Mesodermal cell (in vitro differentiated cells): Measurements from ENCODE around the gene GPX6. TPM values are rescaled to one million over a fixed set of nuclear protein-coding genes. Genes with fewer than 3 reads are reported as not detected.
"Not testable (repeated sequence)": the region's sequence is repeated elsewhere in the genome, so short reads cannot be mapped to it uniquely, and the experiment has no call there.

Source experiments
- H3K27ac ChIP-seq: 2 replicates; pipeline ENCODE4 v1.7.0; 2013; ENCODE audit warnings: mild to moderate bottlenecking, low read depth, low read length, moderate library complexity; ENCODE audit not compliant: severe bottlenecking
- H3K36me3 ChIP-seq: 2 replicates; pipeline ENCODE4 v1.7.1; 2013; ENCODE audit warnings: mild to moderate bottlenecking, low read length, moderate library complexity; ENCODE audit not compliant: control insufficient read depth, insufficient read depth
- H3K4me1 ChIP-seq: one replicate; pipeline ENCODE4 v1.7.1; 2013; ENCODE audit warnings: mild to moderate bottlenecking, low read length; ENCODE audit not compliant: insufficient read depth, control insufficient read depth, poor library complexity, severe bottlenecking
- H3K4me3 ChIP-seq: 2 replicates; pipeline ENCODE4 v1.7.0; 2013; ENCODE audit warnings: low read length, control low read depth, mild to moderate bottlenecking; ENCODE audit not compliant: insufficient read depth, poor library complexity, severe bottlenecking; ENCODE audit errors: extremely low read depth
- H3K9me3 ChIP-seq: 2 replicates; pipeline ENCODE4 v1.7.1; 2013; ENCODE audit warnings: mild to moderate bottlenecking, low read length, moderate library complexity; ENCODE audit not compliant: control insufficient read depth
- WGBS, 2 experiments: methylation state at CpG; one replicate each; pipeline ENCODE4 v1.1.5; 2013; ENCODE audit warnings: missing lambda C conversion rate in 2 of 2; ENCODE audit not compliant: insufficient coverage in 2 of 2; 5-methylcytosine and 5-hydroxymethylcytosine counted together
- polyA plus RNA-seq, 2 experiments: library from polyadenylated mRNA; stranded (reverse); fragments of 50-300 nt; gene quantifications; one replicate each; pipeline ENCODE4 v1.2.3, GENCODE V29; 2013

The GPX6 gene
- not detected for polyA plus RNA-seq (2013, experiment 1 of 2)
- not detected for polyA plus RNA-seq (2013, experiment 2 of 2)

- Histone ChIP-seq H3K4me3 (no peak within 1 kb of the TSS), H3K4me1 (no peaks in the 10 kb centered on the region), H3K36me3 (no peaks in the 10 kb centered on the region), H3K27ac (no peak within 1 kb of the TSS), H3K9me3 (no peaks in the 10 kb centered on the region)
- 70 to 89% methylated on average over 2 to 4 of the region's 4 CpGs for whole genome bisulfite sequencing, 2 experiments
These were observed at the start of gene GPX6 for GRCh38 chr6:28515676-28516075. TSS of gene GPX6 (minus strand) at chr6:28515793. CDS start at chr6:28515743, 50 bp downstream.

- WGBS, 2 experiments = 50 to 60% methylated on average over 1 of the region's 3 CpGs
- no peak overlapping the region for H3K27ac ChIP-seq
- H3K4me3 ChIP-seq = no peak overlapping the region
- no peaks in the 10 kb centered on the region for H3K4me1 ChIP-seq
- no peaks in the 10 kb centered on the region for H3K9me3 ChIP-seq
- no peaks in the 10 kb centered on the region for H3K36me3 ChIP-seq
These were observed 48.0 kb upstream of the GPX6 start for GRCh38 chr6:28563430-28564095.

GRCh38 chr6:28558629-28559028 is 43.0 kb upstream of the GPX6 start:
- Histone ChIP-seq H3K36me3 (no peaks in the 10 kb centered on the region), H3K4me1 (no peaks in the 10 kb centered on the region), H3K4me3 (no peak overlapping the region), H3K27ac (no peak overlapping the region), H3K9me3 (no peaks in the 10 kb centered on the region)
- 20 to 87% methylated on average over 1 to 3 of the region's 3 CpGs for WGBS, 2 experiments

- H3K36me3 ChIP-seq = no peaks in the 10 kb centered on the region
- H3K27ac ChIP-seq = no peak overlapping the region
- H3K4me3 ChIP-seq = no peak overlapping the region
- 40 to 80% methylated on average over 1 of the region's 2 CpGs for WGBS, 2 experiments
- no peaks in the 10 kb centered on the region for H3K4me1 ChIP-seq
- H3K9me3 ChIP-seq = no peaks in the 10 kb centered on the region
These were observed 39.5 kb upstream of the GPX6 start for GRCh38 chr6:28555136-28555535.

GRCh38 chr6:28553986-28554881 is 38.6 kb upstream of the GPX6 start:
- H3K4me3 ChIP-seq = no peak overlapping the region
- H3K27ac ChIP-seq = no peak overlapping the region
- no peaks in the 10 kb centered on the region for H3K36me3 ChIP-seq
- H3K9me3 ChIP-seq = no peaks in the 10 kb centered on the region
- 76 to 84% methylated on average over 23 to 24 of the region's 25 CpGs for WGBS, 2 experiments
- H3K4me1 ChIP-seq = no peaks in the 10 kb centered on the region

GRCh38 chr6:28553384-28553985 is 37.9 kb upstream of the GPX6 start:
- 73 to 89% methylated on average over 7 to 8 of the region's 8 CpGs for WGBS, 2 experiments
- no peak overlapping the region for H3K4me3 ChIP-seq

GRCh38 chr6:28551891-28552666 is 36.5 kb upstream of the GPX6 start:
- 80% methylated on average over 2 of the region's 4 CpGs; no CpG with 5 or more reads in 1 of the 2 experiments for WGBS, 2 experiments
- Histone ChIP-seq H3K27ac (no peak overlapping the region), H3K9me3 (no peaks in the 10 kb centered on the region), H3K4me3 (no peak overlapping the region), H3K4me1 (no peaks in the 10 kb centered on the region), H3K36me3 (no peaks in the 10 kb centered on the region)

More at GRCh38 chr6:28553384-28553985, 37.9 kb upstream of the GPX6 start:
- no peaks in the 10 kb centered on the region for H3K4me1 ChIP-seq
- no peak overlapping the region for H3K27ac ChIP-seq
- H3K9me3 ChIP-seq = no peaks in the 10 kb centered on the region
- H3K36me3 ChIP-seq = no peaks in the 10 kb centered on the region

- not testable (repeated sequence) for H3K27ac ChIP-seq, H3K4me1 ChIP-seq, H3K36me3 ChIP-seq, H3K9me3 ChIP-seq, H3K4me3 ChIP-seq
- 80 to 100% methylated on average over 1 of the region's 3 CpGs for WGBS, 2 experiments
These were observed 31.4 kb upstream of the GPX6 start for GRCh38 chr6:28547003-28547402.

- Histone ChIP-seq H3K27ac (no peak overlapping the region), H3K36me3 (no peaks in the 10 kb centered on the region), H3K9me3 (no peaks in the 10 kb centered on the region), H3K4me3 (no peak overlapping the region), H3K4me1 (no peaks in the 10 kb centered on the region)
These were observed 30.4 kb upstream of the GPX6 start for GRCh38 chr6:28545955-28546354.
